GM10266 (cell line): ENCODE results near the gene TARBP2.

Experiments used
- DNase-seq: peaks from one replicate; pipeline ENCODE4 v3.0.0; 2012; ENCODE audit errors: extremely low spot score
- TF ChIP-seq, protein P1 (sequence below): IDR thresholded peaks from 2 replicates; pipeline ENCODE4 v1.5.1; 2012; ENCODE audit warnings: mild to moderate bottlenecking, low read depth; ENCODE audit not compliant: control insufficient read depth, insufficient read depth; ENCODE audit errors: missing control alignments

TARBP2 gene

DNA sequence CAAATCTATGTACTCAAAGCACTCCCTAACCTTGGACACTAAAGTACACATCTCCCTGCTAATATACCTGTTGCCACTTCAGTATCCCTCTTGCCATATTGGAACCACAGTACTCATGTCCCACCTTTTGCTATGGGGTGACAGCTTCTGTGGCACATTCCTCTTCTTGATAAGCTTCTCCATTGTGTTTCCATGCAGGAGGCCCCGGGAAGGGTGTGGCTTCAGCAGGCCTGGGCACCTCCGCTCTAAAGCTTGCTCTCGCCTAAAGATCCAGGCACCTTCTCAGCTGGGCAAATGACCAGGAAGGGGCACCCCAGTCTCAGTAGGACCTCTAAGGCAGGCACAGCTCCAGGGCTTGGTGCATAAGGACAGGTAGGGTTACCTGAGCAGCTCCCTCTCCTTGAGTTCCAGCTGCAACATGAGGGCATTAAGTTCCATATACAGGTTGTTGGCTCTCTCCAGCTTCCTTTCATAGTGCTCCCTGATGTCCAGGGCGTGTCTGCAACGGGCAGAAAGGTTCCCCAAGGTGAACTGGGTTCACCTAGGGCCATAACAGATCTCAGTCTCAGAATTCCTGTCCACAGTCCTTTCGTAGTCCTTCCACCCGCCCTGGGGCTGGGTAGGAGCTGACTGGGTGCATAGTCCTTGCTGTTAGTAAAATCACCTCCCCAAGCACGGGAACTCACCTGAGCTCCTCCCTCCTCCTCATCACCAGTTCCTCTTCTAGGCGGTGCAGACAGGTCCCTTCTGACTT lies 17.7 kb upstream of the TARBP2 start:
- TF ChIP-seq, protein P1, sequence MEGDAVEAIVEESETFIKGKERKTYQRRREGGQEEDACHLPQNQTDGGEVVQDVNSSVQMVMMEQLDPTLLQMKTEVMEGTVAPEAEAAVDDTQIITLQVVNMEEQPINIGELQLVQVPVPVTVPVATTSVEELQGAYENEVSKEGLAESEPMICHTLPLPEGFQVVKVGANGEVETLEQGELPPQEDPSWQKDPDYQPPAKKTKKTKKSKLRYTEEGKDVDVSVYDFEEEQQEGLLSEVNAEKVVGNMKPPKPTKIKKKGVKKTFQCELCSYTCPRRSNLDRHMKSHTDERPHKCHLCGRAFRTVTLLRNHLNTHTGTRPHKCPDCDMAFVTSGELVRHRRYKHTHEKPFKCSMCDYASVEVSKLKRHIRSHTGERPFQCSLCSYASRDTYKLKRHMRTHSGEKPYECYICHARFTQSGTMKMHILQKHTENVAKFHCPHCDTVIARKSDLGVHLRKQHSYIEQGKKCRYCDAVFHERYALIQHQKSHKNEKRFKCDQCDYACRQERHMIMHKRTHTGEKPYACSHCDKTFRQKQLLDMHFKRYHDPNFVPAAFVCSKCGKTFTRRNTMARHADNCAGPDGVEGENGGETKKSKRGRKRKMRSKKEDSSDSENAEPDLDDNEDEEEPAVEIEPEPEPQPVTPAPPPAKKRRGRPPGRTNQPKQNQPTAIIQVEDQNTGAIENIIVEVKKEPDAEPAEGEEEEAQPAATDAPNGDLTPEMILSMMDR = no peak
- no peak for DNase-seq

DNA sequence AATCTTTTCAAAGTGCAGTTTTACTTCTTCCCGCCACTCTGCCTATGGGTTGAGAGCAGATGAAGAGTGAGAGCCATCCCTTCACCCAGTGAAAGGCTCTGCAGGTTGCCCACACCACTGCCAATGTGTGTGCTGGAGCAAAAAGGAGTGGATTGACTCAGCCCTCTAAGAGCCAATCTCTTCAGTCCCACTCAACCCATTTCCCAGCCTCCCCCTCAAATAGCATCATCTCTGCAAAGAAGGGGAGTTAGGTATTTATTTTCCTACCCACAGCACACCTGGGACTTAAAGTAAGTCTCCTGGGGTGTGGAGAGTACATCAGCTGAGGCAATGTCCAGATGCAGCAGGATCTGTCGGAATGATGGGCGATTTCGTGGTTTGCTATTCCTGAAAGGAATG lies 17.1 kb upstream of the TARBP2 start:
- TF ChIP-seq, protein P1 = no peak
- no peak for DNase-seq

DNA sequence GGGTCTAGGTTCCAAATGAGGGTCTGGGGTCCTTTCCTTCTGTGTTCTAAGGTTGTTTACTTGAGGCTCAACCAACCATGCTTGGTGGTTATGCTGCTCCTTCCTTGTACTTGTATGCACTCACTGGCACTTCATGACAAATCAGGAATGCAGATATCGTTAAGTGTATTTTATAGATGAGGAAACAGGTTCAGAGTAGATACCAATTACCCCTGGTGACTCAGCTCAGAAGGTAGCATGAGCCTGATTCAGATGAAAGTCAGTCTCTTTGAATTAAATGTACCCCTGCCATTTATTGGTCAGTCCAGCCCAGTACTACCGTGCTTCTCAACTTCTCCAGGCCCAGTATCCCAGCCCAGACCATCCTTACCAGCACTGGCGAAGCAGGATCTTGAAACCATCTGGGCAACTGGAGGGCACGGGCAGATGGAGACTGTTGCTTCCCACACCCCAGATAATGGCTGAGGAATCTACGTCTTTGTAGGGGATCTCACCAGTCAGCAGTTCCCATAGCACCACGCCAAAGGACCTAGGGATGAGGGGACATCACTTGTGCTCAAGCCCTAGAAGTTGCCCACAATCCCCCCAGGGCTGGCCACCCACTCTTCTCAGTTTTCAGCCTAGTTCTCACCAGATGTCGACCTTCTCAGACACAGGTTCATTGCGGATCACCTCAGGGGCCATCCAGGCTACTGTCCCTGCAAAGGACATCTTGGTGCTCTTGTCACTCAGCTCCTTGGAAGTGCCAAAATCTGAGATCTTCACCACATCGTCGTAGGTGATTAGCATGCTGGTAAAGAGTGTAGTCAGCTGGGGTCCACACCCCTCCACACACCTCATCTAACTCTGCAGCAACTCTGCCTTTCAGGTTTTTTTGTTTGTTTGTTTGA lies 16.2 kb upstream of the TARBP2 start:
- DNase-seq = no peak
- TF ChIP-seq, protein P1 = no peak

DNA sequence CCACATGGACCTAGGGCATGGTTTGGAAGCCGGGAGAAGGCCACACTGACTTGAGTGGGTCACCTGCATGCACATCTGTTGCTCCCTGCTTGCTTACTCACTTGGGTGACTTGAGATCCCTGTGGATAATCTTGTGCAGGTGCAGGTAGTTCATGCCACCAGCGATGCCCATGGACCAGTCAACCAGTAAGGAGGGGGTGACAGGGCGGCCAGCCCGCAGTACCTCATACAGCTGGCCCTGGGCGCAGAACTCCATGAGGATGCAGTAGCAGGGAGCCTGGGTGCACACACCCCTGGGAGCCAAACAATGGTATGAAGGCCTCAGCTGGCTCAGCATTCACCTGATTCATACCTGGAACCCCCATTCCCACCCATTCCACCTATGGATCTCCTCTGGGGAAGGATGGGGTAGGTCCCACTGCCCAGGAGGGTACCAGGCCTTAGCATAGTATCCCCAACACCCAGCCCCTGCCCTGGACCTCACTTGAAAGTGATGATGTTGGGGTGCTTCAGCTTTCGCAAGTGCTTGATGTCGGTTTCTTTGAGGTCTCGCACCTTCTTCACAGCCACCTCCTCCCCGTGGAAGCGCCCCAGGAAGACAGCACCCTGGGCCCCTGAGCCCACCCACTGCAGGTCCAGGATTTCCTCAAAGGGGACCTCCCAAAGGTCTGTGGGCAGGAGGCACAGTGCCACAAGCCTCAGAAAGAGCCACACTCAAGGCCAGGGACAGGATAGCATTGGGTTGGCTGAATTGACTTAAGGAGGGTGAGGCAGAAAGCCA lies 14.9 kb upstream of the TARBP2 start:
- no peak for DNase-seq
- TF ChIP-seq, protein P1 = no peak

DNA sequence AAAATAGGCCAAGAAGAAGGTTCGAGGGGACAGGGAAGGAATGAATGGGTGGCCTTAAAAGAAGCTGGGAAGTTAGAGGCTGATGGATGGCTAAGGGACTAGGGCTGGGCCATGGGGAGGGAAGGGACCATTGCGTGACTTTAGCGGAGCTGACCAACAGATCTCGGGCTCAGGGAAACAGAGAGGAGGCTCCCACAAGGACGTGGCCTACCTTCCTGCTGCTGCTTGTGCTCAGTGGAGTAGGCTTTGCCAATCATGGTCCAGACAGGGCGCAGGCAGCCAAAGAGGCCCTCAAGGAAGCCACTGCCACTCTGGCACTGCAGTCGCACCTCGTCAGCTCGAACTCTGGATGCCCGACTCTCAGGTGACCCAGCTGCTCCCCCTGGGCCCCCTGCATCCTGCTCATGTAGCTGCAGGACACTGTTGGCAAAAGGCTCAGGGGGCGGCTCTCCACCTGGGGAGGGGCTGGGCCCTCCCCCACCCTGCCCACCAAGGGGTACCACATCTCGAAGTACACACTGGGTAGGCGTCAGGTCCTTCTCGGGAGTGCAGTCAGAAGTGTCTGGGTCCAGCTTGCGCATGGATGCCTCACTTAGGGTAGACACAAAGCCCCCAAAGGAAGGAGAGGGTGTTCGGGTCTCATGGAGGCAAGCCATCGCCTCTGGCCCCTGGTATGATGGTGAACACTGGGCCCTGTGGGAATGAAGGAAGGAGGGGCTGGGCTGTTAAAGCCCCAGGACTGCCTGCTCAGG lies 14.2 kb upstream of the TARBP2 start:
- TF ChIP-seq, protein P1 = no peak
- no peak for DNase-seq

DNA sequence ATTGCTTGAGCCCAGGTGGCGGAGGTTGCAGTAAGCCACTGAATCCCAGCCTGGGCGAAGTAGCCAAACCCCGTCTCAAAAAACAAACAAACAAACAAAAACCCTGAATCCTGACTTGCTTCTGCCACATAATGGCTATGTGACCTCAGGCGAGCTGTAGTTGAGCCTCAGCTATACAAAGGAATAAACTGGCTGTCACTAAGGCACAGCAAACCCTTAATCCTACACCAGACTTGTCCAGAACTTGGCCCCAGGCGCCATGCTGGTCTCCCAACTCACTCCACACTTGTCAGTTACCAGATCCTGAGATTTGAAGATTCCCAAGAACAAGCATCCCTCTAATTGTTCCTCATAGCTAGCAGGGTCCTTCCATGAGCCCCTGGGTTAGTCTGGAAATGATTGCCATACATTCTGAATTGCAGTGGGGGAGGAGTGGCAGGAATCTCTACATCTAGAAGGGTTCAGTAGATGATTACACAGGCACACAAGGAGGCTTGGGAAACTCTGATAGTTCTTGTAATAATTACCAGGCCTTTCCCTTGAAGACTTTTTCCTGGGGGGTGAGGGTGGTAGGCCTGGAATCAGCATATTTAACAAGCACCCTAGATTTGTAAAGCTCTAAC lies 11.7 kb upstream of the TARBP2 start:
- DNase-seq = no peak
- TF ChIP-seq, protein P1 = no peak
